ENCODE data around the gene ABHD6.
"Not testable (repeated sequence)": the region's sequence is repeated elsewhere in the genome, so short reads cannot be mapped to it uniquely, and the experiment has no call there.

ABHD6 gene

GRCh38 chr3:58243976-58244585, 6.5 kb downstream of the ABHD6 start:
- DNase-seq: no peak

DNA sequence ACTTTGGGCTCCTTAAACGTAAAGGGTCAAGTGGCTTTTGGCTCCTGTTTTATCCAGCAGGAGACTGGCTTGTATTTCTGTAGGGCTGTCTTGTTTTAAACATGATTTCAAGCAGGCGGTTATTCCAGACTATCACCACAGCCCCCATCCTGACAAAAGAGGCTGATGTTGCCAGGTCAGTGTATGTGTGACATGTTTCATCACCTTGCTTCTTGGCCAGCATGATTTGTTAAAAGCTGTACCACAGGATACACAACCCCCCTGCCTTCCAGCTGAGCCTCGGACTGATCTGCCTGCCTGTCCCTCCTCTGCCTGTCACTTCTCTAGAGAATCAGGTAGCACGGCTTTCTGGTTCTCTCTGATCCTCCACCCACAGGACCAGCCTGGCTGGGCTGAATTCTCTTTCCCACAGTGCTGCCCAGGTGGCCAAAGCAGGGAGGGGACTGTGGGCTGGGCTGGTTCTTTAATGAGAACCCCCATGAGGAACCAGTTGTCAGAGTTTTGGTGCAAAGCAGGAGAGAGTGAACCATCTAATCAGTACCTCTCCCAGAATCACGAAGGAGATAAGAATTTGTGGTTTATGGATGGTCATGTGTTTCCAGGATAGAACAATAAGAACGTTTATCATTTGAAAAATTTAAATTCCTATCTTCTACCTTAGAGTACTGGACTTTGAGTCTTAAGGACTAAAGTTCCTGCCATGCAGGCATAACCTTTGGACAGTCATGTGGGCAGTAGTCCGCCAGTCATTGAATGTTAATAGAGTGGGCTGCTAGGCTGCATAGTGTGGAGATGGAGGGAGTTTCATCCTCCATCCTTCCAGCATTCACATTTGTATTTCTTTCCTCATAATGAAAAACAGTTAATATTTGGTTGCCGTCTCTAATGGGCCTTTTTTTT, 8.8 kb downstream of the ABHD6 start:
- DNase-seq: no peak

DNA sequence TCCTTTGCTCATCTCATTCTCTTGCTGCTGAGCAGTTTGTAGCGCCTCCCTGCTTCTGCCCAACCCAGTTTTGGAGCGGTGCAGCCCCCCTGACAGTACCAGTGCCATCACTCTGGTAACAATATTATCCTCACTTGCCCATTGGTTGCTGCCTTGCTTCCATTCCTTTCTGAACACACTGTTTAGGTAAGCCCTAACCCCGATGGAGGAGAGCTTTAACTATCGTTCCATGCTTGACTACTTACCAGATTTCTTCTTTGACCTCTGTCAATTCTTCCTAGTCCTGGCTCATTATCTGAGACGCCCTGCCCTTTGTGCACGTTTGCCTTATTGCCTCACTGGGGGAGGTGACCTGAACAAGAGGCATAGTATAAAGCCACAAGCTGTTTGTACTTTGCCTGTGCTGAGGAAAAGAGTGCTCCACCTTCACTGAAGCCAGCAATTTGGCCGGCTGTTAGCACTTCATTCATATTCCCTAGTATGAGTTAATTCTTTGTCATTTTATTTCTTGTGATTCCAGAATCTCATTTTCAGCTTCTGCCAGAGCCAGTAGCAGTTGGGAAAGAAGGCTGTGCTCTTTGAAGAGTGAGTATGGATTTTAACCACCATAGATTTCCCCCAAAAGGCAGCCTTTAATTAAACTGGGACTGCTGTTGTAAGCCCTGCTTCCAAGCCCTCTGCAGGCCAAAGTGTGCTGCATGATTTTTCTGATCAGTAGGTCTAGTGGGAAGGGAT, 11.9 kb downstream of the ABHD6 start:
- no peak for DNase-seq

GRCh38 chr3:58250093-58250707, 12.6 kb downstream of the ABHD6 start:
- no peak for DNase-seq

DNA sequence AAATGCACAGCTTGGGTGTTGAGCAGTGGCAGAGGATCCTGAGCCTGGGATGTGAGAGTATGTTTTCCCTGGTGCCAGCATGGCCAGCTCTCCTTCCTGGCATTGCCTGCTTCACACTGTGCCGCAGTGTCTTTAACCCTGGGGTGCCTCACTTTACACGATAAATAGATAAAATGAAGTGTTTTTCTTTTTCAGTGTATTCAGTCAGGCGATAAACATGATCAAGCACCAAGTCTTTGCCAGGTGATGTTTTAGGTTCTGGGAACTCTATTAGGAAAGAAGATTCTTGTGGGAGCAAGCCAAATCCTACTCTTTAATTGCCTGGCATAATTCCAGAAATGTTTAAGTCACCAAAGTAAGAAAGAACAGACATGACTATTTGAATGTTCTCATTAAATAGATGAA, 14.0 kb downstream of the ABHD6 start:
- no peak for DNase-seq

DNA sequence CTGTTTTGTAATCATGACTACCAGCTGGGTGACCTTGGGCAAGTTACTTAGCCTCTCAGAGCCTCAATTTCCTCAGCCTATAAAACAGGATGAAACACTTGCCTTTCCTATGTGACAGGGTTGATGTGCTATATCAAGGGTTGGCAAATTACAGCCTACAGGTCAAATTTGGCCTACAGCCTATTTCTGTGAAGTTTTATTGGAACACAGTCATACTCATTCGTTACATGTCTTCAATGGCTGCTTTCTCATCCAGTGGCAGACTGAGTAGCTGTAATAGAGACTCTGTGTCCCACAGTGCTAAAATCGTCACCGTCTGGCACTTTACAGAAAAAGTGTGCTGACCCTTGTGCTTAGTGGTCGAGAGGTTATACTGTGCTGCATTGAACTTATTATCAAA, 16.6 kb downstream of the ABHD6 start:
- DNase-seq: no peak

DNA sequence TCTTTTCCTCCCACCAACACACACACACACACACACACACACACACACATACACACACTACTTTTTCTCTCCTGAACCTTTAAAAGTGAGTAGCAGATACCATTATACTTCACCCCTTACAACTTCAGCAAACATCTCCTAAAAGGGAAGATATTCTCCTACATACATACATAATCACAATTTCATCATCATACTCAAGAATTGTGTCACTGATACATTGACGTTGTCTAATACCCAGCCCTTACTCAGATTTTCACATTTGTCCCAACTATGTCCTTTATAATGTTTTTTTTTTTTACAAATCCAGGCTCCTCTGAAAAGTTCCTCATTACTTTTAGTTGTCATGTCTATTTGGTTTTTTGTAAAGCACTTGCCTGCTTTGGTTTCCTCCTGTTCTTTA, 18.5 kb downstream of the ABHD6 start:
- DNase-seq: no peak

- DNase-seq: no peak
Observed at GRCh38 chr3:58256511-58256910, 18.9 kb downstream of the ABHD6 start.

- DNase-seq: no peak
Observed at GRCh38 chr3:58258392-58259055, 20.9 kb downstream of the ABHD6 start.

- no peak for DNase-seq
Observed at GRCh38 chr3:58260261-58260731, 22.7 kb downstream of the ABHD6 start.

DNA sequence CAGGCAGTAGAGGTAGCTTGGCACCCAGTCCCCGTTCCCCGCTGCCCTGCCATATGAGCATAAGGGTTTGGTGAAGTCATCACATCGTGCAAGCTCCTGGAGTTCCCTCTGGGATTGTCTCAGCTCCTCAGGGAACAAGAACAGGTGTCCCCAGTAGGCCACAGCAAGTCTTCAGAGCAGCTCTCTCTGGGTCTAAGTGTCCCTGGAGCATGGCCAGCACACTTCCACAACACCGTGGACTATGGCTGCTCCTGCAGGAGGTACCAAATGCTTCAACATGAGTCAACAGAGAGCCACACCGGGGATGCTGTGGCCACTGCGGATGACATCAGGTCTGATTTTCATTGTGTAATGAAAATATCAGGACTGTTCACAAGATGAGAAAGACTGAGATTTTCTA, 23.1 kb downstream of the ABHD6 start:
- DNase-seq: no peak

- no peak for DNase-seq
Observed at GRCh38 chr3:58261954-58262666, 24.5 kb downstream of the ABHD6 start.

GRCh38 chr3:58266577-58266976, 29.0 kb downstream of the ABHD6 start:
- no peak for DNase-seq

GRCh38 chr3:58267543-58267942, 30.0 kb downstream of the ABHD6 start:
- not testable (repeated sequence) for DNase-seq

DNA sequence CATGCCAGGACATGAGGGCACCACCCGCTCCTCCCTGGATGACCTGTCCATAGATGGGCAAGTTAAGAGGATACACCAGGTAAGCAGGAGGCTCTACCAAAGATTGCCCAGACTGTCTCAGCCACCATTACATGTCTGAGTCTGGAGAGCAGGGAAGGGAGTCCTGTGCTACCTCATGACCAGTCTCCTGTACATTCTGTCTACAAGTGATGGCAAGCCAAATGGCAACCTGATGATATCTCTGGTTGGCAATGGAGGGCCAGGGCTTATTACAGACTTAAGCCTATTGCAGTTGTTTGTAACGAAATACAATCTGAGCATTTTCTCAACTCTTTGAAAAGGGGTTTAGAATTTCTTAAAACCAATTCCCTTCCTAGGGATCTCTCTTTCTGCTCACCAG, 31.8 kb downstream of the ABHD6 start:
- DNase-seq: no peak

DNA sequence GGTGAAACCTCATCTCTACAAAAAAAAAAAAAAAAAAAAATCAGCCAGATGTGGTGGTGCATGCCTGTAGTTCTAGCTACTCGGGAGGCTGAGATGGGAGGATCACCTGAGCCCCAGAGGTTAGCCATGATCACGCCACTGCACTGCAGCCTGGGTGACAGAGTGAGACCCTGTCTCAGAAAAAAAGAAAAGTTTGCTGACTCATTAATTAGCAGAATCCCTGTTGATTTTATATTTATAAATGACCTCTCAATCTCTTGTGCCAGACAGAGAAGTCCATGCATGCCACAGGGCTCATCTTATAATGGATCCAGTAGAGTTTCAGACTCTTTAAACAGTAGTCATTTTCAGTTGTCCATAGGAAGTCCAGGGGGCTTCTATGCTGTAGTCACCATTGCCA, 32.9 kb downstream of the ABHD6 start:
- no peak for DNase-seq

DNA sequence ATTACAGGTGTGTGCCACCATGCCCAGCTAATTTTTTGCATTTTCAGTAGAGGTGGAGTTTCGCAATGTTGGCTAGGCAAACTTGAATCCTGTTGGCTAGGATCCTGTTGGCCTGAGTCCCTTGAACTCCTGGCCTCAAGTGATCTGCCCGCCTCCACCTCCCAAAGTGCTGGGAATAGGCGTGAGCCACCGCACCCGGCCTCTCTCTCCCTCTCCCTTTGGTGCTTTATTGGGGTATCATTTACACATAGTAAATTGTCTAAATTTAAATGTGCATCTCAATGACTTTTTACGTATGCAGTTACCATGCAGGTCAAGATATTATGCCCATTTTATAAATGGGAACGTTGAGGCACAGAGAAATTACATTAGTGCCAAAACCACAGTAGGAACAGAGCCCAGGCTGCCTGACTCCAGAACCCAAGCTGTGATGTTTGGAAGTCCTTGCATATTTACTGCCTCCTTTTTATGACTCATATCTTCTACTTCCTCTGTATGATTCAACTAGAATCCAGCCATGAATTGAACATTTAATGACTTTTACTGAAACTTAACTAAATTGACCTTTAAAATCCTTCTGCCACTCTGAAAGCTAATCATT, 34.4 kb downstream of the ABHD6 start:
- no peak for DNase-seq

- no peak for DNase-seq
Observed at GRCh38 chr3:58272891-58273290, 35.3 kb downstream of the ABHD6 start.

DNA sequence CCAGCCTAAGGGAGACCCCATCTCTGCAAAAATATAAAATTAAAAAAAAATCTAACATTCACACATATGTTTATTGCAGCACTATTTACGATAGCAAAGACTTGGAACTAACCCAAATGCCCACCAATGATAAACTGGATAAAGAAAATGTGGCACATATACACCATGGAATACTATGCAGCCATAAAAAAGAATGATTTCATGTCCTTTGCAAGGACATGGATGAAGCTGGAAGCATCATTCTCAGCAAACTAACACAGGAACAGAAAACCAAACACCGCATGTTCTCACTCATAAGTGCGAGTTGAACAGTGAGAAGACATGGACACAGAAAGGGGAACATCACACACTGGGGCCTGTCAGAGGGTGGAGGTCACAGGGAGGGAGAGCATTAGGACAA, 35.8 kb downstream of the ABHD6 start:
- DNase-seq: not testable (repeated sequence)

- no peak for DNase-seq
Observed at GRCh38 chr3:58274027-58274614, 36.5 kb downstream of the ABHD6 start.

DNA sequence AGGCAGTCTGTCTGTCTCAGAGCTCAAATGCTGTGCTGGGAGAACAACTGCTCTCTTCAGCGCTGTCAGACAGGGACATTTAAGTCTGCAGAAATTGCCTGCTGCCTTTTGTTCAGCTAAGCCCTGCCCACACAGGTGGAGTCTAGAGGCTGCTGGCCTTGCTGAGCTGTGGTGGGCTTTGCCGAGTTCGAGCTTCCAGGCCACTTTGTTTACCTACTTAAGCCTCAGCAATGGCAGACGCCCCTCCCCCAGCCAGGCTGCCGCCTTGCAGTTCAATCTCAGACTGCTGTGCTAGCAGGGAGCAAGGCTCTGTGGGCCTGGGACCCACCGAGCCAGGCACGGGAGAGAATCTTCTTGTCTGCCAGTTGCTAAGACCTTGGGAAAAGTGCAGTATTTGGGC, 43.5 kb downstream of the ABHD6 start:
- DNase-seq: no peak

Data from hematopoietic multipotent progenitor cell treated with erythropoietin and hydrocortisone succinate and interleukin-3 and kit ligand, for 8 days (in vitro differentiated cells).